A673 (cell line): ENCODE data around the gene TRAF7.

Experiments used
- EZH2 ChIP-seq: fragments of 200-600 bp; sonication (generic); IDR thresholded peaks from 2 replicates; pipeline ENCODE4 v1.6.1; 2017; ENCODE audit warnings: borderline replicate concordance, low read depth, mild to moderate bottlenecking, mixed read lengths, antibody characterized with exemption, low read length; ENCODE audit not compliant: poor library complexity, severe bottlenecking
- TF ChIP-seq, protein P1 (sequence below): fragments of 300-800, 200-600 bp; sonication (generic); conservative IDR thresholded peaks from 2 replicates; pipeline ENCODE4 v1.5.1; 2017; ENCODE audit warnings: low read depth, mild to moderate bottlenecking, antibody characterized with exemption, low read length, moderate library complexity, mixed read lengths

DNA sequence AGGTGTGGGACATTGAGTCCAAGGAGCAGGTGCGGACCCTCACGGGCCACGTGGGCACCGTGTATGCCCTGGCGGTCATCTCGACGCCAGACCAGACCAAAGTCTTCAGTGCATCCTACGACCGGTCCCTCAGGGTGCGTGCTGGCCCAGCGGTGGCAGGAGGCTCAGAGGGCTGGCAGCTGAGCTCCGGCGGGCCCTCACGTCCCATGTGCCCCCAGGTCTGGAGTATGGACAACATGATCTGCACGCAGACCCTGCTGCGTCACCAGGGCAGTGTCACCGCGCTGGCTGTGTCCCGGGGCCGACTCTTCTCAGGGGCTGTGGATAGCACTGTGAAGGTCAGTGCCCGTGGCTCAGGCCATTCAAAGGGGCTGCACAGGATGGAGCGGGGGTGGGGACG, 20.5 kb downstream of the TRAF7 start:
- TF ChIP-seq, protein P1, sequence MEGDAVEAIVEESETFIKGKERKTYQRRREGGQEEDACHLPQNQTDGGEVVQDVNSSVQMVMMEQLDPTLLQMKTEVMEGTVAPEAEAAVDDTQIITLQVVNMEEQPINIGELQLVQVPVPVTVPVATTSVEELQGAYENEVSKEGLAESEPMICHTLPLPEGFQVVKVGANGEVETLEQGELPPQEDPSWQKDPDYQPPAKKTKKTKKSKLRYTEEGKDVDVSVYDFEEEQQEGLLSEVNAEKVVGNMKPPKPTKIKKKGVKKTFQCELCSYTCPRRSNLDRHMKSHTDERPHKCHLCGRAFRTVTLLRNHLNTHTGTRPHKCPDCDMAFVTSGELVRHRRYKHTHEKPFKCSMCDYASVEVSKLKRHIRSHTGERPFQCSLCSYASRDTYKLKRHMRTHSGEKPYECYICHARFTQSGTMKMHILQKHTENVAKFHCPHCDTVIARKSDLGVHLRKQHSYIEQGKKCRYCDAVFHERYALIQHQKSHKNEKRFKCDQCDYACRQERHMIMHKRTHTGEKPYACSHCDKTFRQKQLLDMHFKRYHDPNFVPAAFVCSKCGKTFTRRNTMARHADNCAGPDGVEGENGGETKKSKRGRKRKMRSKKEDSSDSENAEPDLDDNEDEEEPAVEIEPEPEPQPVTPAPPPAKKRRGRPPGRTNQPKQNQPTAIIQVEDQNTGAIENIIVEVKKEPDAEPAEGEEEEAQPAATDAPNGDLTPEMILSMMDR: no peak
- no peak for TF ChIP-seq EZH2
